Suppressor macrophage (primary cell): ENCODE data around the gene SPINT2.
"Not testable (repeated sequence)": the region's sequence is repeated elsewhere in the genome, so short reads cannot be mapped to it uniquely, and the experiment has no call there.

Experiments used
- DNase-seq, 4 experiments: peaks; one replicate each; pipeline ENCODE4 v3.0.0-alpha.2; 2020 to 2022
- total RNA-seq, 17 experiments: gene quantifications; one replicate each; lab custom pipeline; 2026; ENCODE audit warnings: mixed read lengths in 6 of 17, inconsistent platforms in 3 of 17; lab: John Stamatoyannopoulos, UW

SPINT2 gene, protein sequence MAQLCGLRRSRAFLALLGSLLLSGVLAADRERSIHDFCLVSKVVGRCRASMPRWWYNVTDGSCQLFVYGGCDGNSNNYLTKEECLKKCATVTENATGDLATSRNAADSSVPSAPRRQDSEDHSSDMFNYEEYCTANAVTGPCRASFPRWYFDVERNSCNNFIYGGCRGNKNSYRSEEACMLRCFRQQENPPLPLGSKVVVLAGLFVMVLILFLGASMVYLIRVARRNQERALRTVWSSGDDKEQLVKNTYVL
- 1.8 to 14.3 (median 9.0) reads per million in 17 experiments for total RNA-seq

GRCh38 chr19:38264486-38265212, at the start of gene SPINT2:
SPINT2 (plus strand) TSS chr19:38264573; CDS start chr19:38264893, 320 bp downstream.
- peak in 2 of 4 experiments; percentile 23 to 37 for DNase-seq

GRCh38 chr19:38216785-38217641, 47.4 kb upstream of the SPINT2 start:
- DNase-seq = no peak

DNA sequence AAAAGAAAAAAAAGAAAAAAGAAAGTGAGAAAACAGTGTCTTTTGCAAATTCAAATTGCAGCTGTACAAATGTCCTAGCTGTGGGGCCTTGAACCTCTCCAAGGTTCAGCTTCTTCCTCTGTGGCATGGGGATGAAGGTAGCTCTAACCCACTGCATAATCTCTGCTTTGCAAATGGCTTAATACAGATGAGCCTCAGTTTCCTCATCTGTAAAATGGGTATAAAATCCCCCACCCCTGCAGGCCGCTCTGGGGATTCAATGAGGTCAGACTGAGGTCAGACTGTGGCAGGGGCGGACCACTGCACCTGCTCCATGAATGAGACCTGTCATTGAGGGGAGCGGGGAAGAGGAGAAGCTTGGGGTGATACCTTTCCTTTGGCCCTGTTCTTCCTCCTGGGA, 46.2 kb upstream of the SPINT2 start:
- no peak for DNase-seq

DNA sequence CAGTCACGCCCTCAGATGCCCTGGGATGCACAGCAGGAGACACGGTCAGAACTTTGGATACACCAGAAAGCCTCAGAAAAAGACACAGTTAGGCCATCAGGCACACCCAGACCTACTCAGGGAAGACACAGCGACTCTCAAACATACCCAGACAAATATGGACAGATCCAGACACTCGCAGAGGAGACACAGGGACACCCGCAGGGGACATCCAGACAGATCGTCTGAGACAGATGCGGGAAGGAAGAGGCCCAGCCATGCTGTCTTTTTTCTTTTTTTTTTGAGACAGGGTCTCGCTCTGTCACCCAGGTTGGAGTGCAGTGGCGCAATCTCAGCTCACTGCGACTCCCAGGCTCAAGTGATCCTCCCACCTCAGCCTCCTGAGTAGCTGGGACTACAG, 45.2 kb upstream of the SPINT2 start:
- no peak for DNase-seq

- no peak for DNase-seq
These were observed 43.0 kb upstream of the SPINT2 start for GRCh38 chr19:38221421-38221820.

GRCh38 chr19:38221919-38222830, 42.2 kb upstream of the SPINT2 start:
- no peak for DNase-seq

GRCh38 chr19:38223119-38223523, 41.3 kb upstream of the SPINT2 start:
- no peak for DNase-seq

DNA sequence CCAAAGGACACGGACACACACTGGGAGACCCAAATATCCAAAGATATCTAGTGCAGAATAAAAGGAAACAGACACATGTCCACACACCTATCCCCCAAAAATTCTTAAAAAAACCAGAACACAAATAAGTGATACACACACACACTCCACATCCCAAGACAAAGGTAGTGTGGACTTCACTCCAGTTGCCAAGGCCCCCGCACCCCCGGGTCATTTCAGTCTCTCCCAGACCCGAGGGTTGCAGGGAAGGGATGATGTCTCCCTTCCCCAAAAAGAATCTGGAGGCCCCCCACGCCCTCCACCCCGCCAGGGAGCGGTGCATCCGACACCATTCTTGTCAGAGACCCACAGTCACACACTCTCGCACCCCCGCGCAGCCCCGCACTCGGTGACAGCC, 40.8 kb upstream of the SPINT2 start:
- DNase-seq = no peak

GRCh38 chr19:38224014-38224862, 40.1 kb upstream of the SPINT2 start, which contains the start of gene DPF1:
DPF1 (minus strand) TSS chr19:38224222; CDS start chr19:38224142, 80 bp downstream.
- DNase-seq = peak; percentile 35 to 71 (median 47)

DNA sequence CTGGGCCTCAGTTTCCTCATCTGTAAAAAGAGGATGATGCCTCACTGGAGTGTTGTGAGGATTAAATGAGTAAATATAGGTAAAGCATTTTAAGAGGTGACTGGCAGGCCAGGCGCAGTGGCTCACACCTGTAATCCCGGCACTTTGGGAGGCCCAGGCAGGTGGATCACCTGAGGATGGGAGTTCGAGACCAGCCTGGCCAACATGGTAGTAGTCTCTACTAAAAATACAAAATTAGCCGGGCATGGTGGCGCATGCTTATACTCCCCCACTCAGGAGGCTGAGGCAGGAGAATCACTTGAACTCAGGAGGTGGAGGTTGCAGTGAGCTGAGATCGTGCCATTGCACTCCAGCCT, 39.5 kb upstream of the SPINT2 start:
- DNase-seq = not testable (repeated sequence)

DNA sequence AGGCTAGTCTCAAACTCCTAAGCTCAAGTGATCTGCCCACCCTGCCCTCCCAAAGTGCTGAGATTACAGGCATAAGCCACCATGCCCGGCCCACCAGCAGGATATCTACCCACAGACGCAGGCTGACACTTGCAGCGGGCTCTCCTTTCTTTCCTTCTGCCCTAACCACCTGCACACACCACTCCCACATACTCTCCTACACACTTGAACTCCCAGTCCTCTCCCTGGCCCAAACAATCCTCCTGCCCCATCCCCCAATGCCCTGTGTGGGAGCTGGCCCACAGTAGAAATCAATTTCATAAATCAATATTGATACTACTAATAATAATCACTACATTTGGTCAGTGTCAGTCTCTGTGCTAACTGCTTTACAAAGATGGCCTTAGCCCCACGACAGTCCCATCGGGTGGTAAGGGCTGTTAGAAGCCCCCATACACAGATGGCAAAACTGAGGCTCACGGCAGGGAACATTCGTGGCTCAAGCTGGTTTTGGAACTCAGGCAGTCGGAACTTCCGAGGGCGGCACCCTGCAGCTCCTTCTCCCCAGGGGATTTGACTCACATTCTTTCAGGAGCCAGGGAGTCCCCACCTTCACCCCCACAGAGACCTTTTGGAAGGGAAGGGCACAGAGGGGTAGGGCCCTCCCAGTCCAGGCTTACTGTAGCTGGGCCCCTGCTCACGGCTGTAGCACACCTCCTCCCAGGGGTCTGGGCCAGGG, 36.9 kb upstream of the SPINT2 start:
- no peak for DNase-seq

DNA sequence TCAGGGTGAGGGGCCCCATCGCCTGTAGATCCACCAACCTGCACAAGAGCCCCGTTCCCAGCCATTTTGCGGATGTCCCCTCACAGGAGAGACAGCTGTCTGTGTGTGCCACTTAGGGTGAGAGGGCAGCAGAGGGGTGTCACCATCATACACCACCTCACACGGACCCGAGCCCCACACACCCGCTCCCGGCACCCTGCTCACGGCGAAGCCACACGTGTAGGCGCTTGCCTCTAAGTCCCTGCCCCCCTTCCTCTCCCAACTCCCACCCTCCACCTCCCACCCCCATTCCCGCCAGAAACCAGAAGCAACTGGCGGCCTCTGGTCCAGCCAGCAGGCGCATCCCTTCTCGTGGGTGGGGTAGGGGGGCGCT, 36.4 kb upstream of the SPINT2 start:
- no peak for DNase-seq

DNA sequence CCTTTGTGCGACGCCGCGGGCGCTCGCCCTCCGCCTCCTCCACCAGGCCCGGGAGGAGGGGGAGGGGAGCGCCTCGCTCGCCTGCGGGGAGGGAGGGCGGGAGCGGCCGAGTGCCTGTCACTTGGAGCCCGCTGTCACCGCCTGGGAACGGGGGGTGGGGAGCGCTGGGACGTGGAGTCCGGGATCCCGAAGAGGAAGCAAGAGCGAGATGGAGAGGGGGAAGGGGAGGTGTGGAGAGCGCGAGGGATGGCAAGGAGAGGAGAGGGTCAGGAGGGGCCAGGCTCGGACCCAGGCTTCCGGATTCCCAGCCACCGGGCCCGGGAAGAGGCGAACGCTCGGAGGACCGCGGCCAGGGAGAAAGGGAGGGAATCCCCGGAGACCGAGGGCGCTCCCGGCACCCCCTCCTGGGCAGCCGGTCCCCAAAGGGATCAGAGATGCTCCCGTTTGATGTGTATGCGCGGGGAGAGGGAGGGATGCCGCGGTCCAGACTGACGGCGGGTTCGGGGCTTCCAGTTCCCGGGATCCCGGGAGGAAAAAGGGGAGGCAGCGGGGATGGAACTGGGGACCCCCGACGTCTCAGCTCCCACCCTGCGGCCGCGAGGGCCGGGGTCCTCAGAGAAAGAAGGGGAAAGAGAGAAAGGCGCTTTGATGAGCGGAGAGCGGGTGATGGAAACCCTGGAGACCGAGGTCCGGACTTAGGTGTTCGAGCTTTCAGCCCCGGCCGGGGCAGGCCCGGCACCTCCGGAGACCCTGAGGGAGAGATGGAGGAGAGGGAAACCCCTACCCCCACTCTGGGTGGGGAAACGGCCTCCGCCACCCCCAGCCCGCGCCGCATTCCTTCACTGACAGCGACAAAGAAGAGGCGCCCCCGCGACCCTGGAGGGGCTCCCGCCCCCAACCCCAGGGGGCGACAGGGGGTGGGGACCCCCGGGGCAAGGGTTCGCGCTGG, 35.6 kb upstream of the SPINT2 start:
- DNase-seq = no peak

GRCh38 chr19:38229585-38230073, 34.7 kb upstream of the SPINT2 start:
- DNase-seq = peak; percentile 38 to 72 (median 48)

DNA sequence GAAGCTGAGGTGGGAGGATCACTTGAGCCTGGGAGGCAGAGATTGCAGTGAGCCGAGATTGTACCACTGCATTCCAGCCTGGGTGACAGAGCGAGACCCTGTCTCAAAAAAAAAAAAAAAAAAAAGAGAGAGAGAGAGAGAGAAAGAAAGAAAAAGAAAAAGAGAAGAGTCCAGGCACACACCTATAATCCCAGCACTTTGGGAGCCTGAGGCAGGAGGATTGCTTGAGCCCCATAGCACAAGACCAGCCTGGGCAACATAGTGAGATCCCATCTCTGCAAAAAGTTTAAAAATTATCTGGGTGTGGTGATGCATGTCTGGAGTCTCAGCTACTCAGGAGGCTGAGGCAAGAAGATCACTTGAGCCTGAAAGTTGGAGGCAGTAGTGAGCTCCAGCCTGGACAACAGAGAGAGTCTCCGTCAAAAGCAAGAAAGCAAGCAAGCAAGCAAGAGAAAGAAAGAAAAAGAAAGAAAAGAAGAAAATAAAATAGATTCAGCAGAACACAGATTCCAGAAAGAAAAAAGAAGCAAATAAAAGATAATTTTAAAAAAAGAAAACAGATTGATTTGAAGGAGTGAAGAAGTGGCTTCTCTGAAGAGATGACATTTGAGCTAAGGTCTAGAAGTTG, 33.8 kb upstream of the SPINT2 start:
- not testable (repeated sequence) for DNase-seq

DNA sequence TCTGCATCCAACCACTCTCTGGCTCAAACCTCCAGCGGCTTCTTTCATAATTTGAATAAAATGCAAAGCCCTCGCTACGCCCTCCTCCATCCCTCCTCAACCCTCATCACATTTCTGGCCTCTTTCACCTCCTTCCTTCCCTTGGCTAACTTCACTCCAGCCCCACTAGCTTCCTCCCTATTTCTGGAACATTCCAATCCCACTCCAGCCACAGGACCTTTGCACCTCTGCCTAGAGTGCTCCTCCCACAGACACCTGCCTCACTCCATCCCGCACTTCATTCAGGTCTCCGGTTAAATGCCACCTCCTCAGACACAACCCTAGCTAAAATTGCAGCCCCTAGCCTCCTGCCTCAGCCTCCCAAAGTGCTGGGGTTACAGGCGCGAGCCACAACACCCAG, 32.5 kb upstream of the SPINT2 start:
- DNase-seq = no peak

DNA sequence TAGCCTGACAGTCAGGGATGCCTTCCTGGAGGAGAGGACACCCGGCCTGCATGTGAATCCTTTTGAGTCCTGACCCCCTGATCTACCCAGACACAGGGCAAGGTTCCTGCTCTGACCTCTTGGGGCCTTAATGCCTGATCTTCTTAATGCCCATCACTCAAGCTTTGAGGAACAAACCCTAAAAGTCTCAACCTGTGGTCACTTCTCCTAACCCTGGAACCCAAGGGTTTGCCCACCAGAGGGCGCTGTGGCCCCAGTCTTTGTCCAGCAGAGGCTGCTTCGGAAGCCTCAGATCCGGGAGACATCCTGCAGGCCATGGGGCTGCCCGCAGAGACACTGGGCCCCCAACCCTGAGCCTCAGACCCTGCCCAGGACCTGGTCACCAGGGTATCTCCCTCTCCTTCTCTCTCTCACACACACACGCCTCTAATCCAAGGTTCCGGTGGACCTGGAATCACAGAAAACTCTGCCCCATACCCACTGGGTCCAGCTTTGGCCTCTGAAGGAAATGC, 30.6 kb upstream of the SPINT2 start:
- DNase-seq = peak; percentile 89 to 96 (median 94)

- no peak for DNase-seq
These were observed 29.8 kb upstream of the SPINT2 start for GRCh38 chr19:38234615-38235014.
